Stimulated activated CD8-positive, alpha-beta memory T cell treated with anti-CD3 and anti-CD28 coated beads, Interleukin-7, amount 100 ng/mL, for 48 hours (primary cell): ENCODE results near the gene AQP9.

Experiments used
- DNase-seq, 2 donors: peaks; one replicate each; pipeline ENCODE4 v3.0.0-alpha.2; 2020; ENCODE audit warnings: low read depth in 1 of 2; ENCODE audit errors: extremely low read depth in 1 of 2

The AQP9 gene

DNA sequence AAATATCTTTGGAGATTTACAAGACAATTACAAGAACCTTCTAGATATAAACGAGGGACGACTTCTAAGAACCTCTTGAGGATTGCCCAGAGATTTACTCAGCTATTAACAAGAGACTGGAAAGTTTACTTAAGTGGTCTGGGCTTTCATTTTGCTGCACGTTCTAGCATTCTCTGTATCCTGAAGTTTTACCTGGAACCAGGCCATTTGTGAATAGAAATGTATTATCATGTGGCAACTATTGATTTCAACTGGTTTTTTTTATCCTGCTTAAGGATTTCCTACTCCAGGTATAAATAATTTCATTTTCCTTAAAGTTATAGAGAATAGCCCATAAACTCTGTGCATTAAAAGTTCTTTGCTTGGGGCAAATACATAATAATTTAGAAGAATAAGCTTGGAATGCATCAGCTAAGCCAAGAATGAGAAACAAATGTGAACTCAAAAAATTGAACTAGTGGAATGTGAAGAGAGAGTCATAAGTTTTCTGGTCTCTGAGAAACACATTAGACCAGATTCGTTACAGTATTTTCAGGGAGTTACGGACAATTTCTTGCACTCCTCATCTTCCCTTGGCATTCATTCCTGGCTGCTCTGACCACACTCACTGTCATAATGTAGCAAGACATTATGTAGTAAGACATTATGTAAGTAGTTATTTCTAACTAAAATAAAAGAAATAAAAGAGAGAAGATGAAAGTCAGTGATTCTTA is 1.3 kb downstream of the AQP9 start:
- no peak for DNase-seq

DNA sequence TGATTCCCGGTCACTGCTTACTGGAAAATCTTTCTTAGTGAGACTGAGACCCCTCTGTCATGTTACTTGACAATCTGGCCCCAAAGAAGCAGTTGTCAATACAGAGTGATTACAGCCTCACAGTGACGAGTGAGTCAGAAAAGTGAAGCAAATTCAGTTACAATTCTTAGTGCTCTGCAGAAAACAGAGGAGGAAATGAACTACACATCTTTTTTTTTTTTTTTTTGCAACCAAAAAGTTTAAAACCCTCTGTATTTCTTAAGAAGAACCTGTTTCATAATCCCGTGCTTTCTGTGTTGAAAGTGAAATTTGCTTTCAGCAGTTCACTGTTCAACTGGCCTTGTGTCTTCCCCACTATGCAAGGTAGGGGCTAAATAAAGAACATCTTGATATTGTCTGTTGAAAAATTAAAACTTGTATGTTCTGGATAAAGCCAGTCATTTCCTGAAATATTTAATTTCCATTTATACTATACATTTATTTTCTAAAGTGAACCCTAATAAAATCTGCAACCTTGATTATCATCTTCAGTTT is 1.9 kb downstream of the AQP9 start:
- DNase-seq, result no peak

DNA sequence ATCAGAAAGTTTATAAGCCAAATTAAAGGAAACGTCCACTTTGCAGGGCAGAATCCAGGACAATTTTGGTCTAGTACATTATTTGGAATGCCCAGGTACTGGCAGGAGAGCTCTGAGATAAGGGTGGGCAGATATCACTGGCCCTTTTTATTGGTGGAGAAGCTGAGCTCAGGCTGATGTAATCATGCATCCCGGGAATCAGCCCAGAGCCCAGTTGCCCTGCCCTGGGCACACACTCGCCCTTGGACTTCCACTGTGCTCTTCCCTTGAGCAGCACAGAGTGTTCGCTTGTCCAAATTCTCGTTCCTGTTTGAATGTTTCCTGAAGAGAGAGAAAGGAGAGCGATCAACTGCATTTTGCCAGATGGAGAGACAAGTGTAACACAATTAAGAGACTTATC is 3.7 kb downstream of the AQP9 start:
- no peak for DNase-seq

DNA sequence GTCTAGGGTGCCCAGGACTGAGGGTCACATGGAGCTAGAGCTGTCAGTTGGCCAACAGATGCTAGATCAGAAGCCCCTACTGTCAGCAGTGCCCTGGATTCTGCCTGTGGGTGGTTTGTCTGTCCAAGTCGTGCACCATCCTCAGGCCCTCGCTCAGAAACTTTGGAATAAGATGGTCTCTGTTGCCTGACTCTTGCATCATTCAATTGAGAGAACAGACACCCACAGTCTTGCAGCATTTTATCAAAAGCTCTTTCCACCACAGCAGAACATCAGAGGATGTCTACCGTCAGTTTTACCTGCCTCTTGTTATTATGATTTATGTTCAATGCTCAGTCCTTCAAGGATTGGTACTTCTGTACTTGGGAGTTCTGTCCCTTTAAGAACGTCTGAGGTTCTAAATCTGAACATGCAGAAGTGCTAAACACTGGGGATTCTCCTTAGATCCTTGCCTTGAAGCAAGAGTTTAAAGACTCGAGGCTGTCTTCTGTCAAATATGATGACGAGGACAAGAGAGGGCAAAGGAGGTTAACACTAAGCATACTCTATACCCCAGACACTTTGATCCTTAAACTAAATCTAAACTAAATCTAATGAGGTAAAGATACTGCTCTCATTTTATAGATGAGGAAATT is 4.8 kb downstream of the AQP9 start:
- no peak for DNase-seq

DNA sequence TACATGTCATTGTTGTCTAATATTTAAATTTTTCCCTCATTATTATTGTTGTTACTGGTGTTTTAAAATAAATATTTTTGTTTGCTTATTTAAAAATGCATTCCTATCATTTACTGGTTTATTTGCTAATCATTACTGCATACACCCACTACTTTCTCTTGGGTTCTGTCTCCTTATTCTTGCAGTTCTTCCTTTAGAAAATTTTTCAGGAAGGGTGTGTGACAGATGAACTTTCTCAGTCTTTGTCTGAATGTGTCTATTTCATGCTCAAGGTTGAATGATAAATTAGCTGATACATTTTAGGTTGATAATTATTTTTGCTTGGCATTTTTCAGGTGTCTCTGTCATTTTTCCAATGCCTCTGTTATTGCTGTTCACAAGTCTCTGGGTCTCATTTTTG is 7.4 kb downstream of the AQP9 start:
- no peak for DNase-seq

DNA sequence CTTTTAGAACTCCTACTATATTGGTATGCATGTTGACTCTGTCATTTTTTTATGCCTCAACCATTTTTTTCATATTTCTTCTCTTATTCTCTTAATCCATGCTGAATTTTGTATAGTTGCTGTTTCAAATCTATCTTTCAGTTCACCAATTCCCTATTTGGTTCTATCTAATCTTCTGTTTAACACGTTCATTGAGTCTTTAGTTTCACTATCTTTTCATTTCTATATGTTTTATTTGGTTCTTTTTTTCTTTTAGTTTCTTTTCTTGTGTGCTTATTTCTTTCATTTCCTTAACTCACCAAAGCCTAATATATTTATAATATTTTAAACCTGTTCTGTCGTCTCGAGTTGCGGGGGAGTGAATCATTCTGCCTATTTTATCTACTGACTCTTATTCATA is 8.0 kb downstream of the AQP9 start:
- DNase-seq, result no peak

DNA sequence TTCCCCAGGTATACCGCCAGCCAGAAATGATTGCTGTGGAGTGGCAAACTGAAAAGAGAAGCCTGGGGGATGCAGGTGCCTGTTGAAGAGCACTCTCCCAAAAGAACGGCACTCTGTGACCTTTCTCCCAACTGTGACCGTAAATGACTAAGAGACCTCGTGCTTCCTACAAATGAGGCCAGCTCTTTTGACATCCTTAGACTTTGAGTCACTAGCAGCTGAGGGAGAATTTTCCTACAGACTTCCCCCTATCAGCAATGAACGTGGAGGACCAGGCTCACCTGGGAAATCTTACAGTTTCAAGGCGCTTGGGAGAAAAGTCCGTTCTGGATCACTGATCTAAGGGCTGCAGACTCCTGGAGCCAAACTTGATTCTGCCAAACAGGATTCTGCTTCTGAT is 8.6 kb downstream of the AQP9 start:
- no peak for DNase-seq

DNA sequence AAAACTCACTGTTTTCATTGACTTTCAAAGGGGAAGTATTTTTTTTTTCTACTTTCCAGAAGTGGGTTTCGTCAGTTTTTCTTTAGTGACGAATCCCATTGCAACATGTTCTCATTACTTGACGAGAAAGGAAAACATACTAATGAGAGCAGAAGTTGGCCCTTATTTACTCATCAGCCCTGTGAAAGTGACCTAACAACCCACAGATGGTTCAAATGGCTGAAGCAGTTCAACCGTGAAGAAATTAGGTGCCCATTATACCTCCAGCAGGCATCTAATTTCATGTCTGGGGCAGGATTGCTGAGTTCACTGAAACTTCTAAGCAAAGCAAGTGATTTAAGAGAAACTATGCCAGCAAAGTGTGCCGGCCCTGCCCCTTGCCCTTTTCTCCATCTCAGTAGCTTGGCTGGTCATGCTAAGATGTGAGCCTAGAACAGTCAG is 9.0 kb downstream of the AQP9 start:
- DNase-seq, result no peak

DNA sequence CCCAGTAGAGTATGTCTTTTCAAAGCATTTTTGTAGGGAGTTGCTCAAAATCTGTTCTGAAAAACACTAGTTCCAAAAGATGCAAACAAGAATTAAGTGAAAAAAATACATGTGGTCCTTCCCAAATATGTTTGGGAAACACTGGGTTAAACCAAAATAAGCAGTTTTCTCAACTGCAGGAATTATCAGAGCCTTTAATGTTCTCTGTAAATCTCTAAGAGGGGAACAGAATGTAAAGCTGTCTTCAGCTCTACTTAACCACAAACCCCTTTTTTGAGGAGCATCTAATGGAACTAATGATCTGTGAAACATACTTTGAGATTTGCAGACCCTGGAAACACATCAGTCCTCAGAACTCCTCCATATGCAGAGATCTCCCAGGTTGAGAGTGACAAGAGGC is 9.9 kb downstream of the AQP9 start:
- no peak for DNase-seq

DNA sequence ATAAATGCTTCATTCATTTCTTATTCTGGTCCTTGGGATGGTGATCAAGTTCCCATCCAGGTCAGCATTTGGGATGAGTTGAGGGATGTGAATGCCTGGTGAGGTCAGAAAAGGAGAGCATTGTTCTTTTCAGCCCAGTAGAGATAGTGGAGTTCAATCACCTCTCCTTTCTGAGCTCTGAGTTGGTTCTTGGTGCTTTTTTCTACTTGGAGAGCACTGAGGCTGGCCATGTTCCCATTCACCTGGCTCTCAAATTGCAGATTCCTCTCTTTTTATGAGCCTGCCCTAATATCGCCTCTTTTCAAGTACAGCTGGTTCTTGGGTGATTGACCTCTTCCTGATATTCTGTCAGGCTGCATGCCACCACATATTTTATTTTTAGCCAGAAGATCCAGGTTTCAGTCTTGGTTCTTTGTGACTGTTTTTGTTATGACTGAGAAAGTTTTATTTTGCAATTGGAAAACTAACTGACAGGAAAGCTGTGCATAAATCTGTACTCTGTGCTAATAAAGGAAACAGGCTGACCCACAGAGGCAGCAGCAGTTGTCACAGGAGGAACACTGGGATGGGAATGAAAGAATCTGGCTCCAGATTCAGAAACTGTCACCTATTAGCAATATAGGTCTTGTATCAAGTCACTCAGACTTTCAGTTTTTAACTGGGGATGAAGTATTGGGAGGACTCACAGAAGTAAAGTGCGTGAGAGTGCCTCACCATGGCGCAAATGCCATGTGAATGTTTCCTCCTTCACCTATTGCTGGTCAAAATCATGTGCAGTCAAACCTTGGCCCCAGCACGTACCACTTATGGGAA is 10.7 kb downstream of the AQP9 start:
- no peak for DNase-seq

DNA sequence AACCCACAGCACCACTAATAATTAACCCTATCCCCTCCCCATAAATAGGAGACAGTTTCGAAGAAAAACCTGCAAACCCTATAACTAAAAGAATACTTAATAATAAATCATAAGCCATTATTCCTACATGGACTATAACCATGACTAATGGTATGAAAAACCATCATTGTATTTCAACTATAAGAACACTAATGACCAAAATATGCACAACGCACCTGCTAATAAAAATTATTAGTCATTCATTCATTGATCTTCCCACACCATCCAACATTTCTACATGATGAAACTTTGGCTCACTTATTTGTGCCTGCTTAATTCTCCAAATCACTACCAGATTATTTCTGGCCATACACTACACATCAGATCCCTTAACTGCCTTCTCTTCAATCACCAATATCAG is 16.6 kb downstream of the AQP9 start:
- DNase-seq, result no peak

DNA sequence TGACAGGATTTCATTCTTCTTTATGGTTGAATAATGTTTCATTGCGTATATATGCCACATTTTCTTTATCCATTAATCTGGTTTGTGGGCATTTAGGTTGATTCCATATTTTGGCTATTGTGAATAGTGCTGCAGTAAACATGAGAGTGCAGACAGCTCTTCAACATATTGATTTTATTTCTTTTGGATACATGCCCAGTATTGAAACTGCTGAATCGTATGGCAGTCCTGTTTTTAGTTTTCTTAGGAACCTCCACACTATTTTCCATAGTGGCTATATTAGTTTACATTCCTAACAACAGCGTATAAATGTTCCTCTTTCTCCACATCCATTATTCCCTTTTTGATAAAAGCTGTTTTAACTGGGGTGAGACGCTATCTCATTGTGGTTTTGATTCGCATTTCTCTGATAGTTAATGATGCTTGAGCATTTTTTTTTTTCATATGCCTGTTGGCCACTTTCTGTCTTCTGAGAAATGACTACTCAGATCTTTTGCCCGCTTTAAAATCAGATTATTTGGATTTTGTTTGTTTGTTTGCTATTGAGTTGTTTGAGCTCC is 21.7 kb downstream of the AQP9 start:
- no peak for DNase-seq

DNA sequence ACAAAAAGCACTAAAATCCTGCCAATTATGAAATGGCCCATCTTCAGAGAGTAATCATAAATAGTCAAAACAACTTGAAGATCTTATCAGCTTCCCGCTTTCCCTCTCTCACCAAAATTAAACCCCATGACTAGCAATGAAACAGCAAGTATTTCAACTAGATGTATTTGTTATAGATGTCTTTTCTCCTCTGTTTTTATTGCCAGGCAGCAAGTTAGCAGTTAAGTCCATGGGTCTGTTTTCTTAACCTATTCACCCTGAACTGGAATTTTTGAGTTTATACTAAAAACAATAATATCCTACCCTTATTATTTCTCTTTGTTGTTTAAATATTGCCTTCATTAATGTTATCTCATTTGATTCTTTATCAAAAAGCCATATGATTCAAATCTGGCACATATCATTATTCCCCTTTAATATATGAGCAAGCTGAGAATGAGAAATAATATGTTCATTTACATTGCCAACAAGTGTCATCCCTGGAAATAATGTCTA is 23.3 kb downstream of the AQP9 start:
- no peak for DNase-seq

DNA sequence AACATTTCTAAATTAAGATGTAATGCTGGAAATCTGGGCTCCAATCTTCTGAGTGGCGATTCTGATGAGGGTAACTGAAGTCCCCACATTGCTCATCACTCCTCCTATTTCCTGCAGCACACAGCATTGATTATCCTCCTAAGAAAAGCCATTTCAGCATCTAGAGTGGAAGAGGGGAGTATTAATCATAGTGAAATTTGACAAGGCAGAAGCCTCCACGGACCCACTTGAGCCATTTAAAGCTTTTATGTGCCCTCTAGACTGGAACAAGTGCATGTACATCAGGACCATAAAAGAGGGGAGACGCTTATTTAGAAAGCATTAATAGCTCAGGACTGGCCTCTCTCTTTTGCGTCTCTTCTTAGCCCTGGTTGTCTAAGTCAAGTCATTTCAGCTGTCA is 25.8 kb downstream of the AQP9 start:
- no peak for DNase-seq

DNA sequence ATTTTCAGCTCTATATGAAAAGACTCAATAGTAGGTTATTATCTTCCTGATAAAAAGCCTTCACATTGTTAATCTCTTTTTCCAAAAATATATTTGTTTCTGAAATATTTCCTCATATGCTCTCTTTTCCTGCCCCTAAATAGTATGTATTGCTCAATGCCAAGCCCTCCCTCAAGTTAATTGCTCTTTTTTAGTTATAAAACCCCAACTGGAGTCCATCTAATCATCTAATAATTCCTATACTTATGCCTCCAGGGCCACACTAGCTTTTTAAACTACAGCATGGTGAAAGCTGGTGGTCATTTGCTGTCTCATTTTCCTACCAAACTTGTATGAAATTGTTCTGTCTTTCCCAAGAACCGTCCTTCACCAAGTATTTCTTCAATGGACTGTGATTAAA is 26.7 kb downstream of the AQP9 start:
- DNase-seq, result no peak

DNA sequence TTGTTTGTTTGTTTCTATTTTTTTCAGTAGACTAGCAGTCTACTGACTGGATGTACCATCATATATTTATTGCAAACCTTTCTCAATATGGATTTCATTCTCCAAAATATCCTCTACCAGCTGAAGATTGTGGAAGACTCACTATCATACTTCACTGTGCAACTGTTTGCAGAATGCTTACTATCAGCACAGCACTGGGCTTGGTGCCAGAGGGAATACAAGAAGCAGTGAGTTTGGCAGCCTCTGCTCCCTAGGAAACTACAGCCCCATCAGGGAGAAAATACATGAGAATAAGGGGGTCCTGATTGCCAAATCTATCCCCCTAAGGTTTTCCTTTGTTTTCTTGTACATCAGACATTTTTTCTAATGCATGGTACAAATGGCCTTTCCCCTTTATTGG is 27.5 kb downstream of the AQP9 start:
- no peak for DNase-seq

DNA sequence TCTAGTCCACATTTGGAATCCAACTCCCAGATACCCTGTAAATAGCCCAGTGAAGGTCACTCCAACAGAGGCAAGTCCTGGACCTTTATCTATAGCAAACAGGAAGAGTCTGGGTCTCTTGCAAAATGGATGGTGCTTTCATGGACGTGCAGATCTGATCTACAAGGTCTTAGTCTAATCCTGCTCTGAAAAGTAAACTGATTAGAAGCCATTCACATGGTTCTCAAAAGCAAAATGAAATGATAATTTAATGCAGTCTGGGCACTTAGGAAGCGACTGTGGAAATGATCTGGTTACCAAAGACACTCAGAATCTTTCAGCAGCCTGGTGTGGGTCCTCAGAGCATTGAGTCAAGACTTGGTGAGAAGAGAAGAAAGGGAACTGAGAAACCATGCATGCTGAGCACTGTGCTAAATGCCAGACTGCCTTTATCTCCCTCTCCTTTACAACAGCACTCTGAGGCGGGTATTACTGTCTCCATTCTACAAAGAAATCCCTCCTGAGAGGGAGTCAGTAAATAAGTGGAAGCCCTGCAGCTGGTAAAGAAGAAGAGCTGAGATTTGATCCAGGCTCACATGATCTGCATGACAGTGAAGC is 29.0 kb downstream of the AQP9 start:
- no peak for DNase-seq

DNA sequence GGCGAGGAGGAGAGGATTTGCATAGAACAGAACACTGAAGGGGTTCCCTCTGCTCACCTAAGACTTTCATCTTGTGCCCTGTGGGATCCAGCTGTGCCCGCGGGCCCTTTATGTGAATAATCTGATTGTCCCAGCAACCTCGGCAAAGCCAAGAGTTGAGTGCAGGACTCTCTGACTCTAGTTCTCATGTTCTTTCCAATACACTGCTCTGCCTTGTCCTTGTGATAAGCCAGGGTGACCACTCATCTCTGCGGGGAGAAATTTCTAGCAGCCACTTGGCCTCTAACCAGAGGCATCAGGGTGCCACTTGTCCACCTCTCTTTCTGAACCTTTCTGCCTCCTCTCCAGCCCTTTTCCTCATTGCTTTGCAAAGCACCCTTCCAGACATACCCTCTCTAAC is 31.8 kb downstream of the AQP9 start:
- DNase-seq, result no peak

DNA sequence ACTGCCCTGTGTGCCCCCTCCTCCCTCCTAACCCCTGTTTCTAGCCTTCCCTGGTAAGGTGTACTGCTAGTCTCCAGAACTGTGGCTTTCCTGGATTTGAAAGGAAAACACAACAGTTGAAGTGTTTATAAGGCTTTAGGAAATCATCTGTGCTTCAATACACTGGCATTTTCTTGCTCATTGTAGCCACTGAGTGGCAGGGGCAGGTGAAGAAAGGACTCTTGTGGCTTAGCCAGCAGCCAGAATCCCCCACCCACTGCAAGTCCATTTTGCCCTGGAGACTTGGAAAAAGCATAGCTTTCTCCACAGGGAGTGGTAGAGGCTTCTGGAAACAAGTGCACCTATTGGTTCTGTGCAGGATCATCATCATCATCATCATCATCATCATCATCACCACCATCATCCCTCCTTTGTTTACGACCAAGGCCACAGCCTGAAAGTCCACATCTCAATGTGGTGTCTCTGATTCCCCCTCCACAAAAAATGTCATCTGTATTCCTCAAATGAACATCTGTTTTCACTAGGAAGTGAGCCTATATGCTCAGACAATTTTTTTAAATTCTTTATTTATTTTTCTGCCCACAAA is 33.4 kb downstream of the AQP9 start:
- no peak for DNase-seq

DNA sequence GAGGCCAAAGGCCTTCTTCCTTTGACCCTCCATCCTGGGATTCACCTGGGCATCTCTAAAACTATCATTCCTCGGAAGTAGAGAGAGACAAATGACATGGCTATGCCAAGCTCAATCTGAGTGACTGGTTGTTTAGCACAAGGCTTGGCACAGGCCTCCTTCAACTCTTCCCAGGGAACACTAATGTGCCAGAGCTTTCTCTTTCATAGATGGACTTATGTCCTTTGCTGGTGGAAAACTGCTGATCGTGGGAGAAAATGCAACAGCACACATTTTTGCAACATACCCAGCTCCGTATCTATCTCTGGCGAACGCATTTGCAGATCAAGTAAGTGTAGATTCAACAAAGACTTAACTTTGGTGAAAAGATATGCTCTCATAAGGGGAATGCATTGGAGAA is 36.5 kb downstream of the AQP9 start:
- no peak for DNase-seq

DNA sequence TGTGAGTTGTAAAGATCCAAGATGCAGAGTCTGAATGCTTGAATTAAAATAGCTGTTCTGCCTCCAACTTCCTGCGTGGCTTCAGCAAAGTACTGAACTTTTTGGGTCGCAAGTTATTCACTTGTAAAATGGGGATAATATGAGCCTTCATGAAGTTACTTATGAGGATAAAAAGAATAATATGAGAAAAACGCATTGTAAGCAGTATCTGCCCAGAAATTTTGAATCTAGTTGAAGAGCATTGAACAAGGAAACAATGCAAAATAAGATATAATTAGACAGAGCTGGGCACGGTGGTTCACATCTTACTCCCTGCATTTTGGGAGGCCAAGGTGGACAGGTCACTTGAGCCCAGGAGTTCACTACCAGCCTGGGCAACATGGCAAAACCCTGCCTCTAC is 37.8 kb downstream of the AQP9 start:
- DNase-seq, result no peak
